Activated CD8-positive, alpha-beta memory T cell treated with anti-CD3 and anti-CD28 coated beads, Interleukin-2, amount 10 ng/mL, durations not matched to agents 7 days and 5 days (primary cell): ENCODE data around the gene CLEC4E. TPM values are rescaled to one million over a fixed set of nuclear protein-coding genes. Genes with fewer than 3 reads are reported as not detected.
"Not testable (repeated sequence)": the region's sequence is repeated elsewhere in the genome, so short reads cannot be mapped to it uniquely, and the experiment has no call there.

Source experiments
- ATAC-seq: fragments of 150-1000 bp; cut with Tn5 transposase; one replicate; pipeline ENCODE4 v1.10.0; 2021; ENCODE audit warnings: moderate library complexity
- CTCF ChIA-PET: fragments of 350-600 bp; sonication (Branson Sonifier 250); formaldehyde crosslinking; loops from one replicate; lab custom pipeline; 2021; ENCODE audit warnings: antibody characterized with exemption; lab: Charles Lee
- DNase-seq: peaks from one replicate; pipeline ENCODE4 v3.0.0-alpha.2; 2020
- H3K27ac Mint-ChIP-seq: one replicate; pipeline ENCODE4 v1.8.0; 2021; ENCODE audit warnings: mild to moderate bottlenecking, mixed read lengths
- H3K27me3 Mint-ChIP-seq: one replicate; pipeline ENCODE4 v1.8.0; 2021; ENCODE audit warnings: mixed read lengths
- H3K36me3 Mint-ChIP-seq: one replicate; pipeline ENCODE4 v1.8.0; 2021; ENCODE audit warnings: mild to moderate bottlenecking, mixed read lengths
- H3K4me1 Mint-ChIP-seq: one replicate; pipeline ENCODE4 v1.8.0; 2021; ENCODE audit warnings: mixed read lengths
- H3K4me3 Mint-ChIP-seq: one replicate; pipeline ENCODE4 v1.8.0; 2021; ENCODE audit warnings: mild to moderate bottlenecking, moderate library complexity, mixed read lengths
- H3K9me3 Mint-ChIP-seq: one replicate; pipeline ENCODE4 v1.8.0; 2022; ENCODE audit warnings: low read depth, mixed read lengths
- total RNA-seq, 2 experiments: library from RNA; stranded (reverse); gene quantifications; one replicate each; pipeline ENCODE4 v1.2.3, GENCODE V29; 2021

CLEC4E gene
- total RNA-seq, 2 experiments from 2014 or later, result not detected

DNA sequence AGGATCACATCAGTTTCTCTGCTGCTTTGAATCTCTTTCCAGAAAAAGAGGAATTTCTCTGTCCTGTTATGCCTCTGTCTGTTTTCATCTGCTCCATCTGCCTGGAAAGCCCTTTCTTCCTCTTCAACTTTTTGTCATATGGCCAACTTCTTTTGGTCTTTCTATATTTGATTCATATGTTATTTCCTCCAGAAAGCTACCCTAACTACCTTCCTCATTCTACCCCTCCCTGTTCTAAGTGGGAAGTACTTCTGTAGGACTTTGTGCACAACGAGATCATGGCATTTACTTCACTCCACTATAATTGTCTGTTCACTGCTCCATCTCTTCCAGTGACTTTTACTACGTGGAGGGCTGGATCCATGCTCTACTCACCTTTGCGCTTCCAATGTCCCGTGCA is 21.5 kb downstream of the CLEC4E start:
- Mint-ChIP-seq H3K27ac (no peak overlapping the region), H3K4me1 (no peaks in the 10 kb centered on the region), H3K36me3 (no peaks in the 10 kb centered on the region), H3K27me3 (peaks cover 67% of the 10 kb centered on the region), H3K9me3 (no peaks in the 10 kb centered on the region), H3K4me3 (no peak overlapping the region)
- CTCF ChIA-PET, result interaction anchor here (2.4 kb wide), 1 partner anchor 25 kb away, joined by 9 read pairs; no protein-coding TSS in a partner anchor
- DNase-seq (no peak), ATAC-seq (no peak)

DNA sequence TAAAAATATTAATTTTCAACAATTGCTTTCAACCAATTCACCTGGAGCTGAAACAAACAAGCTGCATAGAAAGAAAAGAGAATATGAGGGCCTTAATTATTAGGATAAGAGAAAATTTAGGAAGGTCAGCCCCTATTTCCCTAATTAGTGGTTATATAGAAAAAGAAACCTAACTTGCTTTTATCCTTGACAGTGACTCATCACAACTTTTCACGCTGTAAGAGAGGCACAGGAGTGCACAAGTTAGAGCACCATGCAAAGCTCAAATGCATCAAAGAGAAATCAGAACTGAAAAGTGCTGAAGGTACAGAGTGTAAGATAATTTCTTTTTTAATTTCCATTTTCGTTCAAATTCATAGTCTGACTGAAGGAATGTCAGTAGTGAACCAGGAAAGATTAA is 22.7 kb downstream of the CLEC4E start:
- Mint-ChIP-seq H3K27ac (no peak overlapping the region), H3K9me3 (no peaks in the 10 kb centered on the region), H3K27me3 (peaks cover 63% of the 10 kb centered on the region), H3K4me1 (no peaks in the 10 kb centered on the region), H3K36me3 (no peaks in the 10 kb centered on the region), H3K4me3 (no peak overlapping the region)
- ATAC-seq (no peak), DNase-seq (no peak)
- CTCF ChIA-PET, result interaction anchor here (2.4 kb wide), 1 partner anchor 26 kb away, joined by 9 read pairs; no protein-coding TSS in a partner anchor

DNA sequence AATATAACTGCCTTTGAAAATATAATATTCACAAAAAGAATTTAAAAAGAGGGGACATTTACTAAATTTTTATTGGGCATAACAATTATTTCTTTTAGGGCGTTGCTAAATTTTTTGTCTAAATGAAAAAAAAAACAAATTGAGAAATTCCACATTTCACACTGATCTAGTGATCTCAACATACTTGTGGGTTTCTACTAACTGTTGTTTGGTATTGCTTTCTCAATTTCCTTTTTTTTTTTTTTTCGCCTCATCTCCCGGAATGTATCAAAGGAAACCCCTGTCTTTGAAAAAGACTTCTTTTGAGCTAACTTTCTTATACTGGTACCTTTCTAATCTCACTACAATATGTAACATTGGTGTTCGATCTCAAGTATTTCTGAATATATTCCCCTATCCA is 27.4 kb downstream of the CLEC4E start, which contains the start of gene CLEC4D:
CLEC4D (plus strand) TSS at position 248 of the 400 bp plus-strand sequence. CDS start 230 bp downstream, outside the sequence.
- Mint-ChIP-seq H3K27ac (no peak within 1 kb of the TSS), H3K9me3 (no peaks in the 10 kb centered on the region), H3K4me1 (no peaks in the 10 kb centered on the region), H3K27me3 (peaks cover 50% of the 10 kb centered on the region), H3K36me3 (no peaks in the 10 kb centered on the region), H3K4me3 (no peak within 1 kb of the TSS)
- no peak for ATAC-seq
- CTCF ChIA-PET, result no interaction called here
- DNase-seq, result no peak

DNA sequence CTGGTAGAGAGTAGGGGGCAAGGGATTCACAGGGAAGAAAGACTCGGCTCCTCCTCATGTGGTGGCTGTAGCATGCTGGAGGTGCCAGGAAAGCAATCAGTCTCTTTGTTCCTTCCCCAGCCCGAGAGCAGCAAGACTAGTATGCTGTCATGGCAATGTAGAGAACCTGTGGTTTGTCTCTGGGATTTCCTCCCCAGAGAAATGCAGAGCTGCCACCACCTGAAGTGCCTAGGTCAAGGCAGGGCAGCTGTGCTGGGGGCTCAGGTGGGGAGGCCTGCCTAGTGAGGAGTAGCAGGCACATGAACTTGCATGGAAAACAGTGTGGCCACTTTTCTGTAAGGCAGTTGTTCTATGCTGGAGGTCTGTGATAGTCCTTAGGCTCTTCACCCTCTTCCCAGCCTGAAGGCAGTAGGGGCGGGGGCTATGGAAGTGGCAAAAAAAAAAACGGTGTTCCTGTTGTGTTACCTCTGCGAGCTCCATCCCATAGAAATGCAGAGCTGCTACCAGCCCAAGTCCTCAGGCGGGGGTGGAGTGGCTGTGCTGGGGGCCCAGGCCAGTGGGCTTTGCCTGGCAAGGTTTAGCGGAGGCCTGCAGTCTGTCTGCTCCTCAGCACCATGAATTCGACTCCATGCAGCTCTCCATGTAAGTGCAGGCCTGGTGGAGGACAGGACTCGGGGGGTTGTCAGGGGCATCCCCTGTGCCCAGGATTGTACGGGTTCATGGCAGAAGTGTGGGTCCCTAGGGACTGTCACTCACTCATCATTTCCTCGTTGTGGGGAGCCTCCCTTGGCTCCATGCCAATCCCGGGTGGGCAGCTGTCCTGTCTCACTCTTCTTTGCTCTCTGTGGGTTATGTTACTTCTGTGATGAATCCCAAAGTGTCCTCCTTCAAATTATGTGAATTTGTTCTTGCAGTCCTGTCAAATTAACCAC is 31.5 kb downstream of the CLEC4E start:
- no peaks in the 10 kb centered on the region for H3K9me3 Mint-ChIP-seq
- H3K27ac Mint-ChIP-seq, result no peak overlapping the region
- no peak for ATAC-seq
- H3K27me3 Mint-ChIP-seq, result peaks cover 56% of the 10 kb centered on the region
- CTCF ChIA-PET, result no interaction called here
- H3K4me3 Mint-ChIP-seq, result no peak overlapping the region
- no peaks in the 10 kb centered on the region for H3K4me1 Mint-ChIP-seq
- no peak for DNase-seq
- H3K36me3 Mint-ChIP-seq, result no peaks in the 10 kb centered on the region

DNA sequence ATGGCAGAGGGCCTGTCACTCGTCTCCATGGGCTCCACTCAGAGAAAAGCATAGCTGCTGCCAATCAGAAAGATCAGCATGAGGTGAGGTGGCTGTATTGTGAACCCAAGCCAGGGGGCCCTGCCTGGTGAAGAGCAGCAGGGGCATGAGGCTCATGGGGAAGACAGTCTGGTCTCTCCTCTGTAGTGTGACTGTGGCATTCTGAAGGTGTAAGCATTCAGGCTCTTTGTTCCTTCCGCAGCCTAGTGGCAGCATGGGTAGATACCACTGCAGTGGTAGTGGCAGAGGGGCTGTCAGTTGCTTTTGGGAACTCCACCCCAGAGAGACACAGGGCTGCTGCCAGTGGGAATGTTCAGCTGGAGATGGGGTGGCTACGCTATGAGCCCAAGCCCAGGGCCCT is 32.5 kb downstream of the CLEC4E start:
- no peaks in the 10 kb centered on the region for H3K9me3 Mint-ChIP-seq
- H3K4me3 Mint-ChIP-seq, result no peak overlapping the region
- no peaks in the 10 kb centered on the region for H3K36me3 Mint-ChIP-seq
- no peak overlapping the region for H3K27ac Mint-ChIP-seq
- CTCF ChIA-PET, result no interaction called here
- no peak for DNase-seq
- no peaks in the 10 kb centered on the region for H3K4me1 Mint-ChIP-seq
- ATAC-seq, result no peak
- H3K27me3 Mint-ChIP-seq, result peaks cover 50% of the 10 kb centered on the region

DNA sequence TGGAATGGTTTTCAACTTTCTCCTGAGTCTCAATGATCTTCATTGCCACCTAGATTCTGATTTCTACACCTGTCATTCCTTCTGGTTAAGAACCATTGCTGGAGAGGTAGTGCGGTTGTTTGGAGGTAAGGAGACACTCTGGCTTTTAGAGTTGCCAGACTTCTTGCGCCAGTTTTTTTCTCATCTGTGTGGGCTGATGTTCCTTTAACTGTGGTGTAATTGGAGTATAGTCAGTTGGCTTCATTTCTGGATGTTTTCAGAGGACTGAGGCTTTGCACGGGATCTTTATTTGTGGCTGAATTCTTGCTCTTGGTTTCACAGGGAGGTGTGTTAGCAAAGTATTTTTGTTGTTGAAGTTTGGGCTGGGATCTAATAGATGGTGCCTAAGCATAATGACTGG is 33.1 kb downstream of the CLEC4E start:
- H3K27me3 Mint-ChIP-seq, result peaks cover 46% of the 10 kb centered on the region
- no peak overlapping the region for H3K27ac Mint-ChIP-seq
- no peak for DNase-seq
- CTCF ChIA-PET, result interaction anchor here (0.8 kb wide), 1 partner anchor 36 kb away, joined by 3 read pairs; no protein-coding TSS in a partner anchor
- no peak for ATAC-seq
- no peak overlapping the region for H3K4me3 Mint-ChIP-seq
- H3K9me3 Mint-ChIP-seq, result no peaks in the 10 kb centered on the region
- H3K36me3 Mint-ChIP-seq, result no peaks in the 10 kb centered on the region
- no peaks in the 10 kb centered on the region for H3K4me1 Mint-ChIP-seq

DNA sequence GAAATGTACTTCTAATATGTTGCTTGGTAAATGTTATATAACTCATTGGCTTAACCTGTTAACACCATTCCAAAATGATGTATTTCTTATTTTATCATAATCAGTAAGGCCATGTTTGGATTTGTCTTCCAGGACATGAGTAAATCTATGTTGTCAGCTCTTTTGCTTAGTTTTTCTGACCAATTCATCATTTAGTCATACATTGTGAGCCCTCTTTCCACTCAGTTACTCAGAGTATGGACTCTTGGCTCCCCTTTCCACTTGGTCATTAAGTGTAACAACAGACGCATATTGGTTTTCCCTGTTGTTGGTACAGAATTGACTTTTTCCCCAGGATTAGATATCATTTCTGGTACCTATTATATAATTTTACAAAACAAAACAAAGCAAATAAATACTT is 36.4 kb downstream of the CLEC4E start:
- Mint-ChIP-seq H3K27me3 (peaks cover 36% of the 10 kb centered on the region), H3K27ac (no peak overlapping the region), H3K36me3 (no peaks in the 10 kb centered on the region), H3K4me1 (peaks cover 4% of the 10 kb centered on the region), H3K9me3 (no peaks in the 10 kb centered on the region), H3K4me3 (no peak overlapping the region)
- ATAC-seq (no peak), DNase-seq (no peak)
- CTCF ChIA-PET, result no interaction called here

DNA sequence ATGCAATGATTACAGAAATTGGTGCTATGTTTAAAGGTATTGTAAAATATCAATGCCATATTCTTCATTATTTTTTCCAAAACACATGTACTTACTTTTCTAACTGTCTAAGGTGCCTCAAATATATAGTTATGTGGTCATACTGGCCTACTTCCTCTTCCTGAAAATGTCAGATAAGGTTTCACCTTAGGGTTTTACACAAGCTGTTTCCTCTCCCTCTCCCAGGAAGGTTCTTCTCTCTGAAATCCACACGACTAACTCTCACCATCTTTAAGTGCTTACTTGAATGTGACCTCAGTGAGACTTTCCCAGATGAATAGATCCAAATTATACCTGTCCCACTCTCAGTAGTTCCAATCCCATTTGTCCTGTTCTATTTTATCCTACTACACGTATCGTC is 39.0 kb downstream of the CLEC4E start:
- Mint-ChIP-seq H3K27me3 (peaks cover 47% of the 10 kb centered on the region), H3K27ac (no peak overlapping the region), H3K4me3 (no peak overlapping the region), H3K9me3 (no peaks in the 10 kb centered on the region), H3K4me1 (peaks cover 4% of the 10 kb centered on the region), H3K36me3 (no peaks in the 10 kb centered on the region)
- DNase-seq (no peak), ATAC-seq (no peak)
- CTCF ChIA-PET, result interaction anchor here (2.0 kb wide), 1 partner anchor 43 kb away, joined by 5 read pairs; no protein-coding TSS in a partner anchor

DNA sequence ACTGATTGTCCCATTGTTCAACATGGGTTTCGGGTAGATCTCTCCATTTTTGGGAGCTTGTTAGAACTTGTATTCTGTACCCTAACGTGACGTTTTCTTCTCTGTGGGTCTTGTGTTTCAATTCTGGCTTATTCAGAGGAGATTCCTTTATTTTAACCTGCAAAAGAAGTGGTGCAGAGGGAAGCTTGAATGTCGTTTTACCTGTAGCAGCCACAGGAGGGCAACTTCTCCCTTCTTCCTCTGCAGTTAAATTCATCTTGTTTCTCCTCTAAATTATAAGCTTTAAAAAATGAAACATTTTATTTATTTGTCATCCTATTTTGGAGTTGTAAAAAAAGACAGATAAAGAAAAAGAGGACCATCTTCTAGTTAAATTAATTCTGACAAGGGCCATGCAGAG is 41.1 kb downstream of the CLEC4E start:
- no peak overlapping the region for H3K4me3 Mint-ChIP-seq
- no peaks in the 10 kb centered on the region for H3K9me3 Mint-ChIP-seq
- ATAC-seq, result no peak
- H3K27me3 Mint-ChIP-seq, result peaks cover 54% of the 10 kb centered on the region
- CTCF ChIA-PET, result interaction anchor here (1.6 kb wide), 1 partner anchor 45 kb away, joined by 5 read pairs; no protein-coding TSS in a partner anchor
- no peak overlapping the region for H3K27ac Mint-ChIP-seq
- H3K4me1 Mint-ChIP-seq, result peaks cover 4% of the 10 kb centered on the region
- DNase-seq, result no peak
- peaks cover 3% of the 10 kb centered on the region for H3K36me3 Mint-ChIP-seq

DNA sequence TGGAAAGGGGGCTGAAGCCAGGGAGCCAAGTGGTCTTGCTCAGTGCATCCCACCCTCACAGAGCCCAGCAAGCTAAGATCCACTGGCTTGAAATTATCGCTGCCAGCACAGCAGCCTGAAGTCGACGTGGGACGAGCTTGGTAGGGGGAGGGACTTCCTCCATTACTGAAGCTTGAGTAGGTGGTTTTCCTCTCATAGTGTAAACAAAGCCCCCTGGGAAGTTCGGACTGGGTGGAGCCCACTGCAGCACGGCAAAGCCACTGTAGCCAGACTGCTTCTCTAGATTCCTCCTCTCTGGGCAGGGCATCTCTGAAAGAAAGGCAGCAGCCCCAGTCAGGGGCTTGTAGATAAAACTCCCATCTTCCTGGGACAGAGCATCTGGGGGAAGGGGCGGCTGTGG is 44.6 kb downstream of the CLEC4E start:
- ATAC-seq, CTCF ChIA-PET, H3K9me3 Mint-ChIP-seq, H3K36me3 Mint-ChIP-seq, H3K4me3 Mint-ChIP-seq, DNase-seq, H3K27ac Mint-ChIP-seq: not testable (repeated sequence)
- Mint-ChIP-seq H3K27me3 (peaks cover 75% of the 10 kb centered on the region), H3K4me1 (peaks cover 27% of the 10 kb centered on the region)

DNA sequence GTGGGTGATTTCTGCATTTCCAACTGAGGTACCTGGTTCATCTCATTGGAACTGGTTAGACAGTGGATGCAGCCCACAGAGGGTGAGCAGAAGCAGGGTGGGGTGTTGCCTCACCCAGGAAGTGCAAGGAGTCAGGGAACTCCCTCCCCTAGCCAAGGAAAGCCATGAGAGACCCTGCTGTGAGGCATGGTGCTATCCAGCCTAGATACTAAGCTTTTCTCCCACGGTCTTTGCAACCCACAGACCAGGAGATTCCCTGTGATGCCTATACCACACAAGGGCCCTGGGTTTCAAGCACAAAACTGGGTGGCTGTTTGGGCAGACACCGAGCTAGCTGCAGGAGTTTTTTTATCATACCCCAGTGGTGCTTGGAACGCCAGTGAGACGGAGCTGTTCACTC is 45.0 kb downstream of the CLEC4E start:
- H3K9me3 Mint-ChIP-seq, ATAC-seq, H3K27ac Mint-ChIP-seq, DNase-seq, H3K4me3 Mint-ChIP-seq, CTCF ChIA-PET, H3K36me3 Mint-ChIP-seq: not testable (repeated sequence)
- Mint-ChIP-seq H3K27me3 (peaks cover 76% of the 10 kb centered on the region), H3K4me1 (peaks cover 27% of the 10 kb centered on the region)

DNA sequence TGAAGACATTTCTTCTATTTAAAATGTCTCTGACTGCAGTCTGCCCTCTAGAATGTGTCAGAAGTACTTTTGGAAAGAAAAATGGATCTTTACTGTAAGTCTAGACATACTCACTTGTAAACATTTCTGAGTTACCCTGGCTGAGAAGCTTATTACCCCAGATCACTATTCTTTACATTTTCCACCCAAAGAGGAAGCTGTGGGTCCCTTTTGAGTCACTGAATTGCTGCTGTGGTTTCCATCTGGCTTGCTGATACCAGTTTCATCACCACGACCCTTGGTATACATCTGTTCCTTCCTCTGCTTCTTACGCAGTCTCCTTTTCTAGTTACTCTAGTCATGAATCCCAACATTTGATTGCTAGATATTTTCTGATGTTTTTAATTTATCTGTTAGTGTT is 47.6 kb downstream of the CLEC4E start:
- peak; percentile 93 for ATAC-seq
- Mint-ChIP-seq H3K4me3 (no peak overlapping the region), H3K9me3 (peaks cover 2% of the 10 kb centered on the region), H3K27ac (peak overlapping the region; percentile 26), H3K36me3 (peaks cover 4% of the 10 kb centered on the region), H3K4me1 (peaks cover 27% of the 10 kb centered on the region), H3K27me3 (peaks cover 75% of the 10 kb centered on the region)
- DNase-seq, result peak; percentile 85
- CTCF ChIA-PET, result interaction anchor here (1.2 to 1.3 kb wide), 2 partner anchors 152 to 160 kb away, joined by 3 read pairs; no protein-coding TSS in a partner anchor

DNA sequence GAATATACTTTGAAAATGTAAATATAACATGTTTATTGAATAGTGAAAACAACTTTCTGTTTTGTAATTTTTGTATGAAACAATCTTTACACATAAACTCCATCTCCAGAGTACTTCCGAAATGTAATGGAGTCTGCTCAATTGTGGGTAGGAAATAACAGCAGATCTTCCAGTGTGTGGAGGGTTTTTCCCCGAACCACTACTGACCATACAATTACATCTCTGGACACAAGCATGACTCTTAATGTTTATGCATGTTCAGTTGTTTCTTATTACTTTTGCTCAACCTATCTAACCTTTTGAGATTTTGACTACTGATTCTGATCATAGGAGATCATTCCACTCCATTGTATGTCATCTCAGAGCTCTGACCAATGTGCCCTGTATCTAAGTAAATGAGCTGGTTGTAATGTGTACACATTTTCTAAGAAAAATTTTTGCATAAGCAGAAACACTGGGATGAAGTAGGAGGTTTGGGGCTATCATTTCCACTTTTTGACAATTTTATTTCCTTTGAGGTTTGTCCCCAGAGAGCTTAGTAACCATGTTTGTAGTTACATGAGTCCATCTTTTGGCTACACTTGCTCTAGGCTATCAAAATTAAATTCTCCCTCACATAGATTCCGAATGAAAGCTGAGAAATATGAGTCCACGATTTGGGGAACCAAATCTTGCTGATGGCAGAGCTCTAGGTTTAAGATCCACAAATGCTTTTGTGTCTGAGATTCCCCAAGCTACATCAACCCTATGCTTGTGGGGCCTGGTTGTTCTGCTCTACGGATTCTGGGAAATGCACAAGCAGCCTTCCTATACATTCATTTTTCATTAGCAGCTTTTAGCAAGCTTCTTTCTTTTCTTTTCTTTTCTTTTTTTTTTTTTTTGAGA is 48.8 kb downstream of the CLEC4E start:
- CTCF ChIA-PET, result interaction anchor here (0.7 to 1.3 kb wide), 2 partner anchors 52 to 161 kb away, joined by 3 read pairs; no protein-coding TSS in a partner anchor
- Mint-ChIP-seq H3K36me3 (peaks cover 4% of the 10 kb centered on the region), H3K9me3 (peaks cover 2% of the 10 kb centered on the region), H3K27ac (peak overlapping the region; percentile 13), H3K4me3 (no peak overlapping the region), H3K4me1 (peaks cover 27% of the 10 kb centered on the region), H3K27me3 (peaks cover 71% of the 10 kb centered on the region)
- ATAC-seq, result peak; percentile 22
- DNase-seq, result no peak
